Sigmoid colon (tissue), 4 donors: Measurements from ENCODE around the gene GUCY1B1.

ENCODE experiments used
- CTCF ChIP-seq, 4 experiments: fragments of 450-650 bp in 3 of 4; fragments of 200-600 bp in 1 of 4; IDR thresholded peaks; one replicate each; pipeline ENCODE4 v1.5.1; 2016 to 2019; ENCODE audit warnings: antibody characterized with exemption in 4 of 4, mild to moderate bottlenecking in 3 of 4, moderate library complexity in 2 of 4
- EP300 ChIP-seq, 4 donors: sonication (generic); formaldehyde crosslinking; IDR thresholded peaks; one replicate each; pipeline ENCODE4 v1.6.1; 2017; ENCODE audit warnings: antibody characterized with exemption in 4 of 4
- POLR2A ChIP-seq, 2 donors: fragments of 450-650 bp; IDR thresholded peaks; one replicate each; pipeline ENCODE4 v1.6.1; 2016; ENCODE audit warnings: antibody characterized with exemption in 2 of 2, mild to moderate bottlenecking in 2 of 2, moderate library complexity in 2 of 2

GRCh38 chr4:155741546-155741945 is 17.3 kb upstream of the GUCY1B1 start:
- TF ChIP-seq CTCF (IDR thresholded peaks at IDR 0.05): no peak
- no peak for TF ChIP-seq POLR2A (IDR thresholded peaks at IDR 0.05)
- no peak for TF ChIP-seq EP300 (IDR thresholded peaks at IDR 0.05)
